ENCODE data around the gene ANGEL1. TPM values are rescaled to one million over a fixed set of nuclear protein-coding genes. Genes with fewer than 3 reads are reported as not detected.

ANGEL1 gene
- total RNA-seq, 2 donors from 2014 or later: 10.7 to 15.3 TPM

GRCh38 chr14:76761136-76761959 lies 51.3 kb downstream of the ANGEL1 start, which contains the start of gene VASH1:
Gene VASH1 (plus strand): TSS chr14:76761468. CDS start chr14:76762822, 1,354 bp downstream.
- intact Hi-C loops (cut with DNase I): no loop called here
- H3K9ac ChIP-seq (ENCODE audit: low read depth in 2 of 2, low read length in 2 of 2): peak within 1 kb of the TSS; percentile 14 to 76
- no peak for TF ChIP-seq CTCF (IDR thresholded peaks at IDR 0.05)
- peaks cover 4% of the 10 kb centered on the region for H3K27me3 ChIP-seq
- no peaks in the 10 kb centered on the region for H3K9me3 ChIP-seq
- no peaks in the 10 kb centered on the region for H3K36me3 ChIP-seq
- H3K4me1 ChIP-seq: no peaks in the 10 kb centered on the region
- DNase-seq: peak; percentile 48
- H3K27ac ChIP-seq: peak within 1 kb of the TSS; percentile 55
- H3K4me3 ChIP-seq: peak within 1 kb of the TSS; percentile 73

- peak overlapping the region; percentile 73 for H3K4me3 ChIP-seq
- H3K27me3 ChIP-seq: peaks cover 4% of the 10 kb centered on the region
- no peaks in the 10 kb centered on the region for H3K9me3 ChIP-seq
- intact Hi-C loops (cut with DNase I): no loop called here
- TF ChIP-seq CTCF (IDR thresholded peaks at IDR 0.05): no peak
- no peak for DNase-seq
- H3K9ac ChIP-seq (ENCODE audit: low read depth in 2 of 2, low read length in 2 of 2): peak overlapping the region; percentile 14 to 76
- no peaks in the 10 kb centered on the region for H3K36me3 ChIP-seq
- no peak overlapping the region for H3K27ac ChIP-seq
- H3K4me1 ChIP-seq: no peaks in the 10 kb centered on the region
Observed at GRCh38 chr14:76760331-76761135, 52.1 kb downstream of the ANGEL1 start.

GRCh38 chr14:76759589-76759988 lies 53.1 kb downstream of the ANGEL1 start:
- intact Hi-C loops (cut with DNase I): no loop called here
- Histone ChIP-seq H3K27ac (no peak overlapping the region), H3K4me3 (no peak overlapping the region), H3K4me1 (no peaks in the 10 kb centered on the region), H3K9me3 (no peaks in the 10 kb centered on the region), H3K36me3 (no peaks in the 10 kb centered on the region), H3K9ac (ENCODE audit: low read depth in 2 of 2, low read length in 2 of 2) (no peak overlapping the region), H3K27me3 (peaks cover 4% of the 10 kb centered on the region)
- DNase-seq: no peak
- TF ChIP-seq CTCF (IDR thresholded peaks at IDR 0.05): no peak

GRCh38 chr14:76756371-76756750 lies 56.3 kb downstream of the ANGEL1 start:
- TF ChIP-seq CTCF (IDR thresholded peaks at IDR 0.05): no peak
- no peaks in the 10 kb centered on the region for H3K9me3 ChIP-seq
- no peak overlapping the region for H3K27ac ChIP-seq
- intact Hi-C loops (cut with DNase I): no loop called here
- H3K4me3 ChIP-seq: no peak overlapping the region
- H3K4me1 ChIP-seq: no peaks in the 10 kb centered on the region
- H3K27me3 ChIP-seq: no peaks in the 10 kb centered on the region
- peak; percentile 5 for DNase-seq
- no peak overlapping the region for H3K9ac ChIP-seq (ENCODE audit: low read depth in 2 of 2, low read length in 2 of 2)
- H3K36me3 ChIP-seq: no peaks in the 10 kb centered on the region

GRCh38 chr14:76755610-76756370 lies 56.9 kb downstream of the ANGEL1 start:
- no peaks in the 10 kb centered on the region for H3K36me3 ChIP-seq
- intact Hi-C loops (cut with DNase I): no loop called here
- DNase-seq: no peak
- no peak overlapping the region for H3K4me3 ChIP-seq
- H3K4me1 ChIP-seq: no peaks in the 10 kb centered on the region
- H3K9me3 ChIP-seq: no peaks in the 10 kb centered on the region
- no peak for TF ChIP-seq CTCF (IDR thresholded peaks at IDR 0.05)
- no peak overlapping the region for H3K9ac ChIP-seq (ENCODE audit: low read depth in 2 of 2, low read length in 2 of 2)
- H3K27ac ChIP-seq: no peak overlapping the region
- no peaks in the 10 kb centered on the region for H3K27me3 ChIP-seq
